Middle frontal gyrus (tissue), 1 donor: Measurements from ENCODE around the gene ZNF892.
"Not testable (repeated sequence)": the region's sequence is repeated elsewhere in the genome, so short reads cannot be mapped to it uniquely, and the experiment has no call there.

Experiments used
- DNase-seq: peaks from one replicate; pipeline ENCODE4 v3.0.0-alpha.2; 2015; ENCODE audit warnings: low spot score; ENCODE audit errors: extremely low spot score

The ZNF892 gene

GRCh38 chr2:95225658-95226057, 18.3 kb downstream of the ZNF892 start:
- no peak for DNase-seq

- peak; percentile 14 for DNase-seq
Measured at GRCh38 chr2:95231723-95232122, 24.4 kb downstream of the ZNF892 start.

GRCh38 chr2:95232232-95232631, 24.9 kb downstream of the ZNF892 start:
- DNase-seq: no peak

- DNase-seq: no peak
Measured at GRCh38 chr2:95234286-95234785, 27.0 kb downstream of the ZNF892 start.

- no peak for DNase-seq
Measured at GRCh38 chr2:95234816-95235215, 27.5 kb downstream of the ZNF892 start.

GRCh38 chr2:95238131-95238530, 30.8 kb downstream of the ZNF892 start:
- no peak for DNase-seq

GRCh38 chr2:95240091-95240490, 32.8 kb downstream of the ZNF892 start:
- no peak for DNase-seq

GRCh38 chr2:95240556-95240955, 33.2 kb downstream of the ZNF892 start:
- no peak for DNase-seq

GRCh38 chr2:95242084-95242483, 34.8 kb downstream of the ZNF892 start:
- not testable (repeated sequence) for DNase-seq
